KBM-7 (cell line): ENCODE data around the gene FSTL1.
A peak's percentile ranks its signal among the peaks of the same experiment; 100 is the strongest.

ENCODE experiments used
- DNase-seq: peaks from one replicate; pipeline ENCODE4 v3.0.0-alpha.2; 2015
- in situ Hi-C: fragments of 300-500 bp; cut with MboI; formaldehyde crosslinking; loops from 2 replicates; pipeline ENCODE4 v1.14.3; 2020; ENCODE audit warnings: low sequenced_read_pairs, low pct_unique_long_range_greater_than_20kb, mixed read lengths

FSTL1 gene

DNA sequence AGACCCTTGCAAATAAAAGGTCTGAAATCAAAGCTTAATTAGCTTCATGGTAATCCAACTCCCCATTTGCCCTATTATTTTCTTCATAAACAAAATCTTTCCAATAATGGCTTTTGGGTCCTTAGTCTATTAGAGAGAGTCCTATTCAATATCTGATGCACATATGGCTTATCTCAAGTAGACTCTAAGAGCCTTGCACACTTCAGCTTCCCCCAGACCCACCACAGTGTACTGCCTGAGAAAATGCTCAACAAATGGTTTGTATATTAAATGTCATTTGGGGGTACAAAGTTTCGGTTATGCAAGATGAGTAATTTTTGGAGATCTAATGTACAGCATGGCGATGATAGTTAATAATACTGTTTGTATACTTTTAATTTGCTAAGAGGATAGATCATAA is 28.9 kb downstream of the FSTL1 start:
- no peak for DNase-seq
- in situ Hi-C loops: no loop called here

DNA sequence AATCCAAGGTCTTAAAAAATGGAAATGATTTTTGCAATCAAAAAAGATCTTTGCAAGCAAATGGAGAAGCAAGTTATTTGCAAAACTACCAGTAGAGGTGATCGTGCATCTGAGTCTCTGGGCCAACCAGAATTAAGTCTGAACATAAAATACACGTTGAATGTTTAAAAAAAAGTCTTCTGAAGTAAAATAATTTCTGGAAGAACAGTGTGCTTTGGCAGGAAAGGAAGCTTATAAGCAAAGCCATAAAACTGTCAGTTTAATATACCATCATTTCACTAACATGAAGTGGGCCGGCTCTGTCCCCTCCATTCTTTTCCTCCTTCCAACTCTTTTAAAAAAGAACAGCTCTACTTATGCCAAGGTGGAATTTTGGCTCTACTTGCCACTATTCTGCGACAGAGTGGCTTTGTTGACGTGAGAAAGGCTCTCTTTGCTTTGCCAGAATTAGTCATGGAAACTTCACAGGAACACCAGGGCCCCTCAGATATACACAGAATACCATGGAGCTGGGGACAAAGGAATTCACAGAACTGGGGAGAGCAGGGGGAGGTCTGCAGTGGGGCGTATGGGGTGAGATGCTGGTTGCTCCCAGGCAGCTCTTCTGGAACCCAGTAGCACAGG is 29.8 kb downstream of the FSTL1 start:
- DNase-seq: no peak
- in situ Hi-C loops: no loop called here

DNA sequence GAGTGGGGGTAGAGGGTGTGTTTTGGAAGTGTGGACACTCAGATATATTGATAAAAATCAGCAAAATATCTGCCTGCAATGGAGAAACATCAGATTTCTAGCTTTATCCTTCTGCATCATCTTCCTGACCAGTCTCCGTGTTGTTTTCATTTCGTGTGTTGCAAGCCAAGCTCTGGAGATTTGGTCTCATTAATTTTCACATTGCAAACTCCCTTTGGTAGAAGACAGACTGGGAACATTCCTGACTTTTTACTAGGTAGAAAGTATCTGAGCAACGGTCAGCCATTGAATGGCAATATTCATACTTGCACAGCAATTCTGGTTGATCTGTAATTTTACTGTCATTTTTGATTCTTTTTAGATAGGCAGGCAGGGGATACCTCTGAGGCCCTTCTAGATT is 30.4 kb downstream of the FSTL1 start:
- DNase-seq: no peak

DNA sequence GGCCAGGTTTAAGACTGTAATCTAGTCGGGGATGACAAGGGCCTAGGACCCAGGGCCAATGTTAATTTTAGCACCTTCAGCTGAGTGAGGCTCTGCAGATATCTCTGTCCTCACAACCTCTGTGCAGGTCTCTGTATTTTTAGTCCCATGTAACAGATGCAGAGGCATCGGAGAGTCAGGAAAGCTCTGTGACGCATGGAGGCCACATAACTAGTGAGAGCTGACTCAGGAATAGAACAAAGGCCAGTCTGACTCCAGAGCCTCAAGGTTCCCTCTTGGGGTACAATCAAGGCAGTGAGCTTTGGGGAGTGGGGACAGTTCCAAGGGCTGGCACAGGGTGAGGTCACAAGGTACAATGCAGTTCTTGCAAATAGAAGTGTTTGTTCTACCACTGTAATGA is 31.0 kb downstream of the FSTL1 start:
- in situ Hi-C loops: no loop called here
- DNase-seq: no peak

More for the DNA sequence above, 30.4 kb downstream of the FSTL1 start:
- in situ Hi-C loops: no loop called here

DNA sequence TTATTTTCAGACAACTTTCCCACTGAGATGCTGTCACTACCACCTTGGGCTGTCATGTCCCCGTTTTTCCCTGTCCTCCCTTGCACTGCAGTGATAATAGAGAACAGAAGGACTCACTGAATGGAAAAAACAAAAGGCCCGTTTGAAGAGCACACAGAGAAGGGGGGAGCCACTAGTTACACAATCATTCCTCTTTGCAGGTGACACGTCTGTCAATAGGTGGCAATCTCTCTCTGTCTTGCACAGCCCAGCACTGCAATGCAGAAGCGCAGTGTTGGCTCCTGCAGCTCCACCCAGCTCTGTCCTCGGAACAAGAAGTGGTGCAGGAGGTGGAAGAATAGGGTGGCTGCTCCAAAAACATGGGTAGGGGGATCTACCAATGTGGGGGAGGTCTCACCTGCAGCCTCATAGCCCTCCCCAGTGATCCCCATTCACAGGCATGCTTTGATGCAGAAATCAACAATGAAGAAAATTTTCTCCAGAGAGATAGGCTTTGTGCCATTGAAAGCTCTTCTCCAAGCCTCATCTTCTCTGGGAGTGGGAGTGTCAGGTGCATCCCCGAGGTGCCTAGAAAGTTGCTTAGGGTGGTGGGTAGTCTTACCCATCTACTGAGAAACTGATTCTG is 31.8 kb downstream of the FSTL1 start:
- peak; percentile 80 for DNase-seq
- in situ Hi-C loops: no loop called here

DNA sequence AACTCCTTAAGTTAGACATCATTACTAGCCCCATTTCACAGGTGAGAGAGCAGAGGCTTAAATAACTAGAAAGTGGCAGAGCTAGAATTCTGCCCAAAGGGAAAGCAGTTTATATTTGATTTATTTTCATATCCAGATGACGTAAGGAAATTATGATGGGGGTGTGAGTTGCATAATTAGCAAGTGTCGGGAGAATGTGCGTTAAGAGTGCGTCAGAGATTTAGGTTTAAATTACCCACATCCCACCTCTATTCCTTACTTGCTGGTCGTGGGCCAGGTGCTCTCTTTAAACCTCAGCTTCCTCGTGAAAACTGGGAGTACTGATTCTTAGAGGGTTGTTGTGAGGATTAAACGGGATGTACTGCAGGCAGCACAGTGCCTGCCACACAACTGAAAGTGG is 32.3 kb downstream of the FSTL1 start:
- no peak for DNase-seq
- in situ Hi-C loops: no loop called here

DNA sequence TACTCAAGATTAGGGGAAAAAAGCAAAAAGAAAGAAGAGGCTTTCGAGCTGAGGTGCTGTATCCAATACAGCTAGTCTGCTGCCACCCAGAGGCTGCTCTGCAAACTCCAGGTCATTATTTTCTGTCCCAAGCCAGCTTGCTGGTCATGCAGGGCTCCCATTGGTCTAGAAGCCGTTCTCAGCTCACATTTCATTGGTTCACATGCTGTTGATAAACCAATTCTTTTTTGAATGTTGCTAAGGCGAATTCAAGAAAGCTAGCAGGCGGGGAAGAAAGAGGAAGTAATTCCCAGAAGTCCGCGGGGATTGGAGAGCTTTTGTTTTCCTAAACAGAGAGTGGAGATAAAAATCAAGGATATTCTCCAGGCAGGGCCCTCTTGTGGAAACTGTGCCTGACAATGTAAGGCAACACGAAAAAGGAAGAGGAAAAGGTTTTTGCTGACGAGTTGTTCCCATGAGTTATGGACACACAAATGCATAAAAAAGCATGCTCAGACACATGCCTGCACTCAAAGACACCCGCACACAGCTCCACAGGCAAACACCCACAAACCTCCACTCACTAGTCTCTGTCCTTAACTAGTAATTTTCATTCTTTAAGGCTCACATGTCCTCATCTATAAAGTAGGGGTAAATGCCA is 33.4 kb downstream of the FSTL1 start:
- DNase-seq: peak; percentile 98
- in situ Hi-C loops: no loop called here

DNA sequence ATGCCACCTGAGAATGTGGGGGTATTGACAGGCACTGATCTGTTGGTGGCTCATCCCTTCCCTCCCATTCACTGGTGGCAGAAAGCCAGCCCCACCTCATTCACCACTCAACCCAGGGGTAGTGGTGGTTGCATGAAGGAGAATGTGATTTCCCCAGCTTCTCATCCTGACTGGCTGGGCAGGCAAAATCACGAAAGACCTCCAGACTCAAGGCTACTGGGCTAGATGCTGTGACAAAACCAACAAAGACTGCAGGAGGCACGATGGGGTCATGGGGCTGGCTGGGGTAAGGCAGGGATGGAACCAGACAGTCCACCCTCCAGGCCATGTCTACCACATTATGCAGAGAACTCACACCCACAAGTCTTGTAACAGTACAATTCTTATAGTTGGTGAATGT is 33.9 kb downstream of the FSTL1 start:
- in situ Hi-C loops: no loop called here
- no peak for DNase-seq

DNA sequence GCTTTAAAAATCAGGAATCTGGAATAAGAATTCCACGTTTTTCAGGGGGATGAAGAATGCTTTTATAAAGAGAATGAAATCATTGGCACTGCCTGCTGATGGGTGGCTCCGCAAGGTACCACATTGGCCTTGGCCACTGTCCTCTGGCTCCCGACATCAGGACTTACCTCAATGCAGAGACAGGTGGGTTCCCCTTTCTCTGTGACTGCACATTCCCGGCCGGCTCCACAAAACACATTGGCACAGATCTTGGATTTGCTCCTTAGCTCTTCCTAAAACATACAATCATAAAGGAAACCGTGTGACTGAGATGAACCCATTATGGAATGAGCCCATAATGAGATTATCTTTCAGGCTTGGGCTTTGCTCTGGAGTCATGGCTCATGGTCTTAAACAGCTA is 35.0 kb downstream of the FSTL1 start:
- no peak for DNase-seq
- in situ Hi-C loops: no loop called here

DNA sequence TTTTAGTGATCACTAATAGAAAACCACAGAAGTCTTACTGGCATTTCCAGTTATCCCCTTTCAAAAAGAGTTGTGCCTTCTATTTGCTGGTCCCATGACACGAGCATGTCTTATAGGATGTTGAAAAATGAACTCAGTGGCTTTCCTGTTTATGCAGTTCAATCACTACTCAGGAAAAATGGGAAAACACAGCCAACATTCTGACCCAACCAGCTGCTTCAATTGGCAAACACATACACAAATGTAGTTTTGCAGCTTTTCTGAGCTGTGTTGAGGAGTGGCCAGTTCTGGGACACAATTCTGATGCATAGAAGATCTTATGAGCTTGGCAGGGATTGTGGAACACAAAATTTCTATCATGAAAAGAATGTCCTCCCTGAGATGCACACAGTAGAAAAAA is 40.3 kb downstream of the FSTL1 start:
- in situ Hi-C loops: no loop called here
- DNase-seq: no peak

DNA sequence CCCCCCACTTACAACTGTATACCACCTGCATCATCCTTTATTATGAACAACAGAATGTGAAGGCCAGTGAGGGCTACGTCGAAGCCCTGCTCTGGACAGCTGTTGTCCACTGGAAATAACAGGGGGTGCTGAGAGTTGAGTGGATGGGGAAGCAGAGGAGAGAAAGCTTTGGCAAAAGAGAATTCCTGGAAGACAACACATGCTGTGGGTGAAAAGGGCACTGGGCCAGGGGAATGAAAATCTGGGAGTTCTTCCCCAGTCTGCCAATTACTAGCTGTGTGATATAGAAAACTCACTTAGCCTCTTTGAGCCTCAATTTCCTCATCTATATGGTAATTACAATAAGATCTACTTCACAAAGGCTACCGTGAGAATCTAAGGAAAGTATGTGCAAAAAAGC is 40.7 kb downstream of the FSTL1 start:
- in situ Hi-C loops: no loop called here
- no peak for DNase-seq

DNA sequence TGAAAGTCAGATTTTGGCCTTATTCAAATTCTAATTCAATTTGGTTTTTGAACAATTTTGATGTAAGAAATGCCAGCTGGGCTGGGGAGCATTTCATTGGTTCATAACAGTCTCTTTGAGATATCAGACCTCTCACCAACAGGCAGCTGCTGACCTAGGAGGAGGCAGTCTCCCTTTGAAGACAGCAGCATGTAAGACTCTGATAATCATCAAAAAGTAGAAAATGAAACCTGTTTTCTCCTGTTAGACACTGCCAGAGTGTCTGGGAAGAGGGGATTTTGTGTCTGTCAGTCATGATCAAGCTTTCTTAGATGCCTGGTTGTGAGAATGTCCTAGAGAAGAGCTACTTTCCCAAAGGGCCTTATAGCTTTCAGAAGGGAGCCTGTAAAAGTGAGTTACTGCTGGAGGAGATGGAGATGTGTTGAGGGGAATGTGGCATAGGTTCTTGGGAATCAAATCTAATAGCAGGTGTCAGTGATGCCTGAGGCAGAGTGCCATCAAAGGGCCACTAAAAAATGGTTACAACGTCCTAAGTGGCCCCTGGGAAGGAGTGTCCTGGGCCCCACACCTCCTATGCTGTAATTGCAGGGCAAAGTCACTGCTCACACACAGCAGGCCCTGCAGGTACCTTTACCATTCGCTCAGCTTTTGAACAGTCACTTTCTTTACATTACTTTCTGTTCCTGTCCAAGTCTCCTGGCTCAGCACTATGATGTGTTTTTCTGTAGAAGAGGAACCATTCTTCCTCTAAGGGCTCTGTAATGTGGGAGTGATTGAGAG is 43.1 kb downstream of the FSTL1 start:
- DNase-seq: no peak
- in situ Hi-C loops: no loop called here

DNA sequence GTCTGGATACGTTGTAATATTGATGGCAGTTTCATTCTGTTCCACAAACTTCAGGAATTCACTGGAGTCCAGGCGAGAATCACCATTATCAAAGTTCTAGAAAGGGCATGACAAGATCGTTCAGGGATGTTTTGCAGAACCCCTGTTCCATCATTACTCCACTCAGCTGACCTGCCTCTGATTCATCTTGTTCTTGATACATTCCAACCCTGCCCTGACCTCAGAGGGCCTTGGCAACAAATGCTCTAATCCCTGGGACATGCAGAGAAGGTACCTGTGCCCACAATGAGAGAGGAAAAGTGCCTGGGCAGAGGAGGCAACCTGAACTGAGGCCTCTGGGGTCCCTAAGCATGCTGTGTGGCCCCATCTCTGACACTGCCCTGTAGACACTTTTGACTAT is 45.9 kb downstream of the FSTL1 start:
- in situ Hi-C loops: no loop called here

DNA sequence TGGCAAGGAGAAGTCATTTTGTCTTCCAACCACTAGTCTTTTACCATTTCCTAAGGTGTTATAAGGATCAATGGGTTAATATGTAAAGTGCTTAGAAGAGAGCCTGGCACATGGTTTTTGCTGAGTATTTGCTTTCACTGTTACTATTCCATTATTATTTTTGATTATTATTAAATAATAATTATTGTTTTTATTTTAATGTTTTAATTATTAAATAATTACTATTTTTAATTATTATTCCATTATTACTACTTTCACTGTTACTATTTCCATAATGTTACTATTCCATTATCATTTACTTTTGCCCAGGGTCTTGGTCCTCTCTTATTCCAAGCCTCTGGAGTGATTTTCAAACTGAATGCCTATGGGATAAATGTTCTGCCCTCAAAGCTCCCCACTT is 48.5 kb downstream of the FSTL1 start:
- DNase-seq: no peak
- in situ Hi-C loops: no loop called here

More for the DNA sequence above, 45.9 kb downstream of the FSTL1 start:
- no peak for DNase-seq

DNA sequence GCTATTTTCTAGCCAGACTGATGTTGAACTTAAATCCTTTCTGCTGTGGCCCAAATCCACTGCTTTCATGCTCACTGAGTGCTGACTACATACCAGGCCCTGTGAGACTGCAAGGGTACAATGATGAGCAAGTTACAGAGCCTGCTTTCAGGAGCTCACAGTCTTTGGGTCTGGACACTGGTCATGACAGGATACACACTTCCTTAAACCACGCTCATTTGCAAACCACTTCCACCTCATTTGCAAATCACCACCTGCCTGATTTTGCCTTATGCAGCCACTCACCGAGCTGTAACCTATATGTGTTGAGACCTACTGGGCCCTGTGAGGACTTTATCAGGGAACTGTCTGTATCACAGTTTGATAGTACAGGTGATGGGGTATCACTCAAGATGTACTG is 51.4 kb downstream of the FSTL1 start:
- in situ Hi-C loops: no loop called here
- no peak for DNase-seq

DNA sequence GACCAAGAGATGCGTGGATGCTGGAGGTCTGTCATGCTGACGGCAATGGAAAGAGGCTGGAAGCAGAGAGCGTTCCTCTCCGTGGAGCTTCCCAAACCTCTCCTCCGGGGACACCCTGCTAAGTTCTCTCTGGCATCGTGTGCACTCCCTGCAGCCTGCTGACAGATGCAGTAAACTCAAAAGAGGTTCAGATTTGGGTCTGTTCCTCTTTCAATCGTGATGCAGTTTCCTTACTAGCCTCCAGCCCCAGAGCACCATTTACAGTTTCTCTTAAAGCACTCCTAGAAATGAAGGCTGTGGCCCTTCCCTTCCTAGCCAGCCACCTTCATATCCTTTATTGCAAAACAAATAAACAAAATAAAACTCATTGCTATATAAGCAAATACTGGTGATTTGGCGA is 54.3 kb downstream of the FSTL1 start:
- in situ Hi-C loops: no loop called here
- no peak for DNase-seq

DNA sequence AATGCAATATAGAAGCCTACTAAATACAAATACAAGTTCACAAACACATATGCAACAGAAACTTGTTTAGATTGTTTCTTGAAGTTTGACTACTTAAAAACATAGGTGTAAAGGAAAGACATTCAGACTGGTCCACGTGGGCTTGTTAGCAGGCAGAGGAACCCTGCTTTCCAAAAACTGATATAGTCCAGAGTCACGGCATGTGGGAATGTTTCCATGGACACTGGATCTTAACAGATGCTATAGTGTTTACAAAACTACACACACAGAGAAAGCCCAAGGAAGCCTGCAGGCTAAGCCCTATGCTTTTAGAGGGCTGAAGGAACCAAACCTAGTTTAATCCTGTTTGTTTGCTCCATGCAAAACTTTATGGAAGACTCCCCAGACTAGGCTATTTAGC is 56.4 kb downstream of the FSTL1 start:
- in situ Hi-C loops: no loop called here
- DNase-seq: no peak

DNA sequence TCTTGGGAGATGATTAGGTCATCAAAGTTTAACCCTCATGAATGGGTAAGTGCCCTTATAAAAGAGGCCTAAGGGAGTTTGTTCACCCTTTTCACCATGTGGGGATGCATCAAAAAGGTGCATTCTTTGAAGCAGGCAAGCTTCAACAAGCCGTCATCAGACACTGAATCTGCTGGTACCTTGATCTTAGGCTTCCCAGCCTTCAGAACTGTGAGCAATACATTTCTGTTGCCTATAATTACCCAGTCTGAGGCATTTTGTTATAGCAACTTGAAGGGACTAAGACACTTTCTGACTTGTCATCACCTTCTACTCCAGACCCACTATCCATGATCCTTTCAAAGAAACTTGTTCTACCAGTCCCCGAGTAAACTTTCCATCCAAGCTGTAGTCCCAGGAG is 57.0 kb downstream of the FSTL1 start:
- in situ Hi-C loops: no loop called here
- DNase-seq: no peak

DNA sequence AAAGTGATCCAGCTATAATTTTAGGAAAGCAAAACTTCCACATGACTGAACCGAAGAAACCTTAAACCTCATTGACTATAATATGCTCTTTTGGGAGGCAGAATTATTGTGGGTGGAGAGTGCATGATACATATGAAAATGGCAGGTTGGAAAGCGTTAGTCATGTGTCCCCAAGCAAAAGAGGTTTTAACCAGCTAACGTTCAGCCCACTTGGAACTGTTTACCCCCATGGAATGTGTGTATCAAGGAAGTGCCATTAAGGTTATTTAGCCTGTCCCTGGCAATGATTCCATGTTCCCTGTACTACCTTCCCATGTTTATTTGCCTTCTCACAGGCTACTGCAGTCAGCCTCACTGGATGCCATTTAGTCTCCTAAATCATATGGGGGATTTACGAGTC is 57.5 kb downstream of the FSTL1 start:
- no peak for DNase-seq
- in situ Hi-C loops: no loop called here

DNA sequence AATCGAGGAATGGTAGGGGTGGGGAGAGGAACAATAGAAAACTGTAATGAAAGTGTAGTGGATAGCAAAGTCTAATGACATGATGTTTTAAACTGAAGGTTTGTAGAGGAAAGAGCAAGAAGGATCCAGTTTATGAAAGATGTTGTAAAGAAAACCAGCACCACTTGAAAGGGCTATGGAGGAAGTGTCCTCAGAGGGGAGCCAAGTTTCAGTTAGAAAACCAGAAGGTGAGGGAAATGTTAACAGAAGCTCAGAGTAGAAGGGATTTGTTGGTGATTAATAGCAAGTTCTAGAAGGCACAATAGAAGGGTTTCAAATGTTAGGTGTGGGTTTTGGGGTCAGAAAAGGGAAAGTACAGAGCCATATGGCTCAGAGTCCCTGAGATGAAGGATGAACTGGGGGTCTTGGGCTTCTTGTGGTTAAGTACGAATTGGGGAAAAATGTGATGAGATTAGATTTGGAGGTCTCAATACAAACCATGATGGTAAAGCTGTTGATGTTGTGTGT is 67.8 kb downstream of the FSTL1 start:
- in situ Hi-C loops: no loop called here
- DNase-seq: no peak
